Measurements from ENCODE around the gene MARCHF9.
A peak's percentile ranks its signal among the peaks of the same experiment; 100 is the strongest.
"Not testable (repeated sequence)": the region's sequence is repeated elsewhere in the genome, so short reads cannot be mapped to it uniquely, and the experiment has no call there.

Gene MARCHF9

GRCh38 chr12:57771236-57771872, 16.5 kb downstream of the MARCHF9 start:
- DNase-seq (ENCODE audit: low spot score in 2 of 2): peak; percentile 93 to 97
- no peaks in the 10 kb centered on the region for H3K9me3 ChIP-seq
- H3K36me3 ChIP-seq (replicated peaks): peaks cover 30% of the 10 kb centered on the region
- H3K4me3 ChIP-seq: peak overlapping the region; percentile 90
- H3K4me1 ChIP-seq: peaks cover 19% of the 10 kb centered on the region
- peaks cover 2% of the 10 kb centered on the region; the same call in 1 of the 2 replicates for H3K27me3 ChIP-seq (ENCODE audit: low read depth)
- in situ Hi-C loops (cut with MboI; ENCODE audit: low sequenced_read_pairs): no loop called here

DNA sequence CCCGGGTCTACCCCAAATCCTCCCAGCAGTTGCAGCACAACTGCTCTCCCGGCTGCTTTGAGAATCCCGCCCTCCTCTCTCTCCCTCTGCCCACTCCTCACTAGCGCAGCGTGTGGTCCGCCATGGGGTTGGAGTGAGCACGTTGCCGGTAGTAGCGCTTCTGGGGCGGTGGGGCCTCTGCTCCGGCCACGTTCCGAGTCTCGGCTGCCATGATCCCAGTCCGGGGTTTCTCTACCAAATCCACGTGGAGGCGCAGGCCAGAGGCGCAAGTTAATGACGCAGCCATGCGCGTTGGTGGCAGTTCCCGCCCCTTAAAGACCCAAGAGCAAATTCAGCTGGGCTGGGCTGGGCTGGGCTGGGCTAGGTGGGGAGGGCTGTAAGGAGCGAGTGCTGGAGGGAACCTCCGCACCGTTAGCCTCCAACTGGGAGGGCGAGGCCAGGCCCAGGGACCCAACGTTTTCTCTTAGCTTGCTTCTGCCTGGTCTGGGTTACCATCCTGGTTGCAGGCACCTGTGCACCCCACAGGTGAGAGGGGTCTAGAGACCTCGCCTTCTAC, 17.0 kb downstream of the MARCHF9 start, which contains the start of gene METTL1:
METTL1 (minus strand) TSS at position 233 of the 556 bp plus-strand sequence; CDS start at position 211, 22 bp downstream.
- H3K27me3 ChIP-seq (ENCODE audit: low read depth): no peaks in the 10 kb centered on the region
- H3K4me3 ChIP-seq: peak within 1 kb of the TSS; percentile 90
- DNase-seq (ENCODE audit: low spot score in 2 of 2): peak; percentile 96 to 98
- H3K36me3 ChIP-seq (replicated peaks): peaks cover 30% of the 10 kb centered on the region
- H3K4me1 ChIP-seq: peaks cover 14% of the 10 kb centered on the region
- no peaks in the 10 kb centered on the region for H3K9me3 ChIP-seq
- in situ Hi-C loops (cut with MboI; ENCODE audit: low sequenced_read_pairs): no loop called here

GRCh38 chr12:57772429-57773322, 17.8 kb downstream of the MARCHF9 start, which contains the start of gene EEF1AKMT3:
Gene EEF1AKMT3 (plus strand): TSS chr12:57772614. CDS start chr12:57772725, 111 bp downstream.
- in situ Hi-C loops (cut with MboI; ENCODE audit: low sequenced_read_pairs): no loop called here
- peaks cover 7% of the 10 kb centered on the region; the same call in 1 of the 2 replicates for H3K4me1 ChIP-seq
- H3K9me3 ChIP-seq: no peaks in the 10 kb centered on the region
- H3K27me3 ChIP-seq (ENCODE audit: low read depth): no peaks in the 10 kb centered on the region
- H3K4me3 ChIP-seq: peak within 1 kb of the TSS; percentile 90
- peak; percentile 54 to 83 for DNase-seq (ENCODE audit: low spot score in 2 of 2)
- H3K36me3 ChIP-seq (replicated peaks): peaks cover 27% of the 10 kb centered on the region

- H3K36me3 ChIP-seq (replicated peaks); H3K27me3 ChIP-seq (ENCODE audit: low read depth); H3K4me3 ChIP-seq; H3K4me1 ChIP-seq; in situ Hi-C loops (cut with MboI; ENCODE audit: low sequenced_read_pairs); DNase-seq (ENCODE audit: low spot score in 2 of 2); H3K9me3 ChIP-seq: not testable (repeated sequence)
These were observed 19.7 kb downstream of the MARCHF9 start for GRCh38 chr12:57774634-57775033.

DNA sequence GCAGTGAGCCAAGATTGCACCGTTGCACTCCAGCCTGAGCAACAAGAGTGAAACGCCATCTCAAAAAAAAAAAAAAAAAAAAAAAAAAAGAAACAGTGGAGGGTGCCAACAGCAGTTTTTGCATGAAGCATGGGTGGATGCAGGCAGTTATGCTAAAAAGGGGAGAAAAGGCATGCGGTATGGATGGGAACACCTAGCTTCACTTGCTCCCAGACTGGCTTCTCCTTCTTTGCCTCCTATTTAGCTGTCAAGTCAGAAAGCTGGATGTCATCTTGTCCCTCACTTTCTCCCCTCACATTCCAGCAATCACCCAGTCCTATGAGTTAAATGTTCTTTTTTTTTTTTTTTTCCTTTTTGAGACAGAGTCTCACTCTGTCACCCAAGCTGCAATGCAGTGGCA, 20.1 kb downstream of the MARCHF9 start:
- in situ Hi-C loops (cut with MboI; ENCODE audit: low sequenced_read_pairs): no loop called here
- no peak overlapping the region for H3K4me3 ChIP-seq
- peaks cover 6% of the 10 kb centered on the region; the same call in 1 of the 2 replicates for H3K4me1 ChIP-seq
- H3K27me3 ChIP-seq (ENCODE audit: low read depth): no peaks in the 10 kb centered on the region
- DNase-seq (ENCODE audit: low spot score in 2 of 2): no peak
- no peaks in the 10 kb centered on the region for H3K9me3 ChIP-seq
- peaks cover 12% of the 10 kb centered on the region for H3K36me3 ChIP-seq (replicated peaks)

DNA sequence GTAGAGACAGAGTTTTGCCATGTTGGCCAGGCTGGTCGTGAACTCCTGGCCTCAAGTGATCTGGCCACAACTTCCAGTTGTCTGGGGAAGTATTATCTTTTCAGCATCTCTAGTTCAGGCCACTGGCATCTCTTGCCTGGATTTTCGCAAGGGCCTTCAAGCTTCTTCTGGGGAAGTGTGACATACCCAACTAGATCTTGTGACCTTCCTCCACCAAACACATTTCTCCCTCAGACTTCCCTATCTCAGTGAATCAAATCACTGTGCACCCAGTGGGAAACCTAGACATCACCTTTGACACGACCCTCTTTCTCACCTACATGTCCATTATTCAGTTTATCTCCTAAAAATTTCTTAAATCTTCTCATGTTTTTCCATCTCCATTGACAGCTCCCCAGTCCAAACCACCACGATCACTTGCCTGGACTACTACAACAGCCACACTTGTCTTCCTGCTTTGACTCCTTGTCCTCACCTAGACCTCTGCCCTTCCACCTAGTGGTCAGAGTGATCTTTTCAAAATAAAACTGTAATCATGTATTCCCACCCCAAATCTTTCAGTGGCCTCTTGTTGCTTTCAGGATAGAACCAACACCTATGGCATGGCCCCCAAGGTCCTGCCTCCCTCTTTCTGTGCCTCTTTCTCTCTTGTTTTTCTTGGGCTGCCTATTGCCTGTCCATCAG, 20.8 kb downstream of the MARCHF9 start:
- H3K27me3 ChIP-seq (ENCODE audit: low read depth): no peaks in the 10 kb centered on the region
- H3K36me3 ChIP-seq (replicated peaks): peaks cover 8% of the 10 kb centered on the region
- no peak overlapping the region for H3K4me3 ChIP-seq
- DNase-seq (ENCODE audit: low spot score in 2 of 2): no peak
- no peaks in the 10 kb centered on the region for H3K9me3 ChIP-seq
- in situ Hi-C loops (cut with MboI; ENCODE audit: low sequenced_read_pairs): no loop called here
- H3K4me1 ChIP-seq: peaks cover 5% of the 10 kb centered on the region; the same call in 1 of the 2 replicates

DNA sequence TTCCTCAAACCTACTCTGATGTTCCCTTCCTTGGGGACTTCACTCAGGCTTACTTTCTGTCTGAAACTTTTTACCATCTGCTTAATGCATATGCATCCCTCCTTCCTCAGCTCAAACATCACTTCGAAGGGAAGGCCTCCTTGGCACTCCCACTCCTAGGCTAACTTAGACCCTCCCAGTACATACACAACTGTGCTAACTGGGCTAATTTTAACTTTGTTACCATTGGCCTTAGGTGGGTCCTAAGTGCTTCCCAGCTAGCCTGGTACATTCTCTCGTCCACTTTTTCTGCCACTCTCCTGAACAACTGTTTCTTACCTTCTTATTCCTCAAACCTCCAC, 21.3 kb downstream of the MARCHF9 start:
- Histone ChIP-seq H3K27me3 (ENCODE audit: low read depth) (no peaks in the 10 kb centered on the region), H3K9me3 (no peaks in the 10 kb centered on the region), H3K36me3 (replicated peaks) (peaks cover 6% of the 10 kb centered on the region; the same call in 1 of the 2 replicates), H3K4me3 (no peak overlapping the region), H3K4me1 (0 out of 2 replicates have a peak, but pooled peaks cover under 1% of the 10 kb centered on the region)
- in situ Hi-C loops (cut with MboI; ENCODE audit: low sequenced_read_pairs): no loop called here
- DNase-seq (ENCODE audit: low spot score in 2 of 2): no peak

DNA sequence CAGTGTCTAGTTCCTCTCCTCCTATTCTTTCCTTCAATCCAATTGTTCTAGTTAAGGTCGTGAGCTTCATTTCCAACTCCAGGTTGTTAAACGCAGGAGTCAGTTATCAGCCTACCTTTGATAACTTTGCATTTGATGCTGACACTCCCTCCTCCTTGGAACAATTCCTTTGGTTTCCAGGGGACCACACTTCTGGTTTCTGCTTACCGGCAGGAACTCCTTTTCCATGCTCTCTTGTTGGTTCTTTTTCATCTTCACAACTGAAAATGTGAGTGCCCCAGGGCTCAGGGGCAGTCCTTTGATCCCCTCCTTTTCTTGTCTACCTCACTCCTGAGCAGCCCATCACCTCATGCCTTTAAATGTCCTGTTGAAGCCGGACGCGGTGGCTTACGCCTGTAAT, 22.5 kb downstream of the MARCHF9 start:
- no peak for DNase-seq (ENCODE audit: low spot score in 2 of 2)
- peaks cover 6% of the 10 kb centered on the region; the same call in 1 of the 2 replicates for H3K36me3 ChIP-seq (replicated peaks)
- H3K27me3 ChIP-seq (ENCODE audit: low read depth): no peaks in the 10 kb centered on the region
- H3K4me1 ChIP-seq: no peaks in the 10 kb centered on the region; the same call in 1 of the 2 replicates
- no peaks in the 10 kb centered on the region for H3K9me3 ChIP-seq
- H3K4me3 ChIP-seq: no peak overlapping the region
- in situ Hi-C loops (cut with MboI; ENCODE audit: low sequenced_read_pairs): no loop called here

GRCh38 chr12:57777911-57778310, 23.0 kb downstream of the MARCHF9 start:
- H3K27me3 ChIP-seq (ENCODE audit: low read depth): no peaks in the 10 kb centered on the region
- H3K9me3 ChIP-seq: no peaks in the 10 kb centered on the region
- H3K36me3 ChIP-seq (replicated peaks): peaks cover 9% of the 10 kb centered on the region; the same call in 1 of the 2 replicates
- DNase-seq (ENCODE audit: low spot score in 2 of 2): no peak
- no peaks in the 10 kb centered on the region; the same call in 1 of the 2 replicates for H3K4me1 ChIP-seq
- in situ Hi-C loops (cut with MboI; ENCODE audit: low sequenced_read_pairs): no loop called here
- no peak overlapping the region for H3K4me3 ChIP-seq

DNA sequence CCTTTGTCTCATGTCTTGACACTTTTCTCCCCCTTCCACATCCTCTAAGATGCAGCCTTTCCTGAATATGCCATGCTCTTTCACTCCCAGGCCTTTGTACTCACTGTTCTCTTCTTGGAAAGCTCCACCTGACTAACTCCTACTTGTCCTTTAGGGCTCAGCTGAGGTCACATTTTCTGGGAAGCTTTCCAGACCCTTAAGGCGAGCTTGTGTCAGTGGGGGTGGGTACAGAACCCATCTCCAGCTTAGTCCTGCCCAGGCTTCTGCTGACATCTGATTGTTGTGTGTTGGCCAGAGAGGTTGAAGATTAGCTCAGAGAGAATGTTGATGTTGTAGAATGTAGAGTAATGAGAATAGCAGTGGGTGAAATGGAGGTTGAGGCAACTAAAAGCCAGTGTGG, 24.8 kb downstream of the MARCHF9 start:
- Histone ChIP-seq H3K4me1 (no peaks in the 10 kb centered on the region; the same call in 1 of the 2 replicates), H3K9me3 (no peaks in the 10 kb centered on the region), H3K36me3 (replicated peaks) (peaks cover 19% of the 10 kb centered on the region), H3K27me3 (ENCODE audit: low read depth) (no peaks in the 10 kb centered on the region), H3K4me3 (no peak overlapping the region)
- in situ Hi-C loops (cut with MboI; ENCODE audit: low sequenced_read_pairs): no loop called here
- no peak for DNase-seq (ENCODE audit: low spot score in 2 of 2)

- Histone ChIP-seq H3K27me3 (ENCODE audit: low read depth) (no peaks in the 10 kb centered on the region), H3K9me3 (no peaks in the 10 kb centered on the region), H3K4me3 (no peak overlapping the region), H3K4me1 (no peaks in the 10 kb centered on the region; the same call in 1 of the 2 replicates), H3K36me3 (replicated peaks) (peaks cover 23% of the 10 kb centered on the region)
- DNase-seq (ENCODE audit: low spot score in 2 of 2): no peak
- in situ Hi-C loops (cut with MboI; ENCODE audit: low sequenced_read_pairs): no loop called here
These were observed 25.5 kb downstream of the MARCHF9 start for GRCh38 chr12:57780284-57780897.

DNA sequence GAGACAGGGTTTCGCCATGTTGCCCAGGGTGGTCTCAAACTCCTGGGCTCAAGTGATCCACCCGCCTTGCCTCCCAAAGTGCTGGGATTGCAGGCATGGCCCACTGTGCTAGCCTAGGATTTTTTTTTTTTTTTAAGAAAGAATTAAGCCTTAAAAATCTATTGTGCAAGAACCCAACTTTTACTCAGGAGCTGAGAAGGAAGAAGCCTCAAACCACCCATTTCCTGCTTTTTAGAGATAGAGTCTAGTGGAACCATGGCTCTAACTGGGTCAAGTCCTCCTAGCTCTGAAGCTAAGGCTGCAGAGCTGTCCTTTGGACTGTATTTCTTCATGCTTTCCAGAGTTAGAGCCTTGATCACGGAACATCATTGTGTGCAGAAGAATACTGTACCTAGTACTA, 26.3 kb downstream of the MARCHF9 start:
- H3K36me3 ChIP-seq (replicated peaks): peaks cover 32% of the 10 kb centered on the region
- in situ Hi-C loops (cut with MboI; ENCODE audit: low sequenced_read_pairs): no loop called here
- no peak for DNase-seq (ENCODE audit: low spot score in 2 of 2)
- no peaks in the 10 kb centered on the region for H3K9me3 ChIP-seq
- no peak overlapping the region for H3K4me3 ChIP-seq
- H3K4me1 ChIP-seq: no peaks in the 10 kb centered on the region; the same call in 1 of the 2 replicates
- no peaks in the 10 kb centered on the region for H3K27me3 ChIP-seq (ENCODE audit: low read depth)

GRCh38 chr12:57781801-57782200, 26.9 kb downstream of the MARCHF9 start:
- Histone ChIP-seq H3K27me3 (ENCODE audit: low read depth) (no peaks in the 10 kb centered on the region), H3K4me1 (no peaks in the 10 kb centered on the region; the same call in 1 of the 2 replicates), H3K9me3 (no peaks in the 10 kb centered on the region), H3K4me3 (no peak overlapping the region), H3K36me3 (replicated peaks) (peaks cover 37% of the 10 kb centered on the region)
- no peak for DNase-seq (ENCODE audit: low spot score in 2 of 2)
- in situ Hi-C loops (cut with MboI; ENCODE audit: low sequenced_read_pairs): no loop called here
